MM.1S (cell line): ENCODE results near the gene KCNE3.

ENCODE experiments used
- DNase-seq: peaks from one replicate; pipeline ENCODE4 v3.0.0-alpha.2; 2015
- H2AFZ ChIP-seq: fragments of 300-600 bp; sonication (generic); 2 replicates; pipeline ENCODE4 v1.6.0; 2016; ENCODE audit warnings: antibody characterized with exemption, low read length
- H3F3A ChIP-seq: fragments of 300-600 bp; sonication (generic); 2 replicates; pipeline ENCODE4 v1.6.1; 2016; ENCODE audit warnings: mild to moderate bottlenecking, antibody characterized with exemption, low read length, moderate library complexity, mixed read lengths; ENCODE audit not compliant: insufficient read depth
- H3K27ac ChIP-seq: fragments of 300-600 bp; sonication (generic); 2 replicates; pipeline ENCODE4 v1.5.1; 2016; ENCODE audit warnings: mild to moderate bottlenecking, low read length
- H3K27me3 ChIP-seq: fragments of 300-600 bp; sonication (generic); replicated peaks from 2 replicates; pipeline ENCODE4 v1.6.0; 2016; ENCODE audit warnings: low read length; ENCODE audit not compliant: insufficient read depth
- H3K36me3 ChIP-seq: fragments of 300-600 bp; sonication (generic); replicated peaks from 2 replicates; pipeline ENCODE4 v1.6.1; 2016; ENCODE audit warnings: mild to moderate bottlenecking, low read length, mixed read lengths; ENCODE audit not compliant: insufficient read depth
- H3K4me1 ChIP-seq: fragments of 300-600 bp; sonication (generic); 2 replicates; pipeline ENCODE4 v1.6.1; 2016; ENCODE audit warnings: low read length, mixed read lengths
- H3K4me2 ChIP-seq: fragments of 300-600 bp; sonication (generic); 2 replicates; pipeline ENCODE4 v1.6.0; 2016; ENCODE audit warnings: low read depth, low read length
- H3K4me3 ChIP-seq: fragments of 300-600 bp; sonication (generic); 2 replicates; pipeline ENCODE4 v1.5.1; 2016; ENCODE audit warnings: low read length, mixed read lengths
- H3K79me2 ChIP-seq: fragments of 300-600 bp; sonication (generic); 2 replicates; pipeline ENCODE4 v1.6.1; 2016; ENCODE audit warnings: mixed run types, low read length, mixed read lengths
- H3K9ac ChIP-seq: fragments of 300-600 bp; sonication (generic); 2 replicates; pipeline ENCODE4 v1.6.1; 2016; ENCODE audit warnings: low read length, mixed read lengths
- H3K9me2 ChIP-seq: fragments of 300-600 bp; sonication (generic); replicated peaks from 2 replicates; pipeline ENCODE4 v1.6.1; 2016; ENCODE audit warnings: mild to moderate bottlenecking, low read length, mixed read lengths; ENCODE audit not compliant: insufficient read depth
- H3K9me3 ChIP-seq: fragments of 300-600 bp; sonication (generic); replicated peaks from 2 replicates; pipeline ENCODE4 v1.6.1; 2016; ENCODE audit warnings: mild to moderate bottlenecking, low read length, mixed read lengths; ENCODE audit not compliant: insufficient read depth
- H4K20me1 ChIP-seq: fragments of 300-600 bp; sonication (generic); 2 replicates; pipeline ENCODE4 v1.6.1; 2016; ENCODE audit warnings: mild to moderate bottlenecking, low read length, moderate library complexity, mixed read lengths; ENCODE audit not compliant: insufficient read depth
- EZH2 ChIP-seq: fragments of 300-600 bp; sonication (generic); optimal IDR thresholded peaks from 2 replicates; pipeline ENCODE3; 2017; ENCODE audit warnings: low read depth, mild to moderate bottlenecking, antibody characterized with exemption, low read length, mixed read lengths
- EZH2phosphoT487 ChIP-seq: fragments of 300-600 bp; sonication (generic); IDR thresholded peaks from 2 replicates; pipeline ENCODE4 v1.6.1; 2018; ENCODE audit warnings: antibody characterized with exemption, low read length
- TF ChIP-seq, protein P1 (sequence below): fragments of 300-600 bp; sonication (generic); IDR thresholded peaks from 2 replicates; pipeline ENCODE4 v1.5.1; 2016; ENCODE audit warnings: antibody characterized with exemption, low read length, mixed read lengths

KCNE3 gene

DNA sequence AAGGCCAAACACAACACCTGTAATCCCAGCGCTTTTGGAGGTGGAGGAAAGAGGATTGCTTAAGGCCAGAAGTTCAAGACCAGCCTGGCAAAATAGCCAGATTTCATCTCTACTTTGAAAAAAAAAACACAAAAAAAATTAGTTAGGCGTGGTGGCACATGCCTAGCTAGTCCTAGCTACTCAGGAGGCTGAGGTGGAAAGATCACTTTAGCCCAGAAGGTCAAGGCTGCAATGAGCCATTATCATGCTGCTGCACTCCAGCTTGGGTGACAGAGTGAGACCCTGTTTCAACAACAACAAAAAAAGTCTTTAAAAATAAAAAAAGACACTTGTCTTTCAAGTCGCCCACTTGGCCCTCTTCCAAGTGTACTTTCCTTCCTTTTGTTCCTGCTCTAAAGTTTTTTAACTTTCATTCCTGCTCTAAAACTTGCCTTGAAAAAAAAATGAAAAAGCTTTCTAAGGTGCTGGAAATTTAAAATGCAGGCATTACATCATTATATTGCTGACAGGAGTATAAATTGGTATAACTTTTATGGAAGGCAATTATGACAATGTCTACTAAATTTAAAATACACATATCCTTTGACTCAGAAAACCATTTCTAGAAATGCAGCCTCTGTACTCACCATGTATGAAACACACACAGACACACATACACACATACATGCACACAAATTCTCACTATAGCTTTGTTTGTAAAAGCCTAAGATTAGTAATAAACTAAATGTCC, 13.5 kb upstream of the KCNE3 start:
- no peaks in the 10 kb centered on the region for H3K4me1 ChIP-seq
- H2AFZ ChIP-seq: no peak overlapping the region
- TF ChIP-seq, protein P1, sequence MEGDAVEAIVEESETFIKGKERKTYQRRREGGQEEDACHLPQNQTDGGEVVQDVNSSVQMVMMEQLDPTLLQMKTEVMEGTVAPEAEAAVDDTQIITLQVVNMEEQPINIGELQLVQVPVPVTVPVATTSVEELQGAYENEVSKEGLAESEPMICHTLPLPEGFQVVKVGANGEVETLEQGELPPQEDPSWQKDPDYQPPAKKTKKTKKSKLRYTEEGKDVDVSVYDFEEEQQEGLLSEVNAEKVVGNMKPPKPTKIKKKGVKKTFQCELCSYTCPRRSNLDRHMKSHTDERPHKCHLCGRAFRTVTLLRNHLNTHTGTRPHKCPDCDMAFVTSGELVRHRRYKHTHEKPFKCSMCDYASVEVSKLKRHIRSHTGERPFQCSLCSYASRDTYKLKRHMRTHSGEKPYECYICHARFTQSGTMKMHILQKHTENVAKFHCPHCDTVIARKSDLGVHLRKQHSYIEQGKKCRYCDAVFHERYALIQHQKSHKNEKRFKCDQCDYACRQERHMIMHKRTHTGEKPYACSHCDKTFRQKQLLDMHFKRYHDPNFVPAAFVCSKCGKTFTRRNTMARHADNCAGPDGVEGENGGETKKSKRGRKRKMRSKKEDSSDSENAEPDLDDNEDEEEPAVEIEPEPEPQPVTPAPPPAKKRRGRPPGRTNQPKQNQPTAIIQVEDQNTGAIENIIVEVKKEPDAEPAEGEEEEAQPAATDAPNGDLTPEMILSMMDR: no peak
- TF ChIP-seq EZH2phosphoT487 (no peak), EZH2 (no peak)
- H3K27ac ChIP-seq: no peak overlapping the region
- DNase-seq: no peak
- H3K4me2 ChIP-seq: no peak overlapping the region
- no peaks in the 10 kb centered on the region for H3K27me3 ChIP-seq
- no peak overlapping the region for H3K9ac ChIP-seq
- H3F3A ChIP-seq: no peaks in the 10 kb centered on the region
- H3K9me3 ChIP-seq: no peaks in the 10 kb centered on the region
- no peaks in the 10 kb centered on the region for H4K20me1 ChIP-seq
- H3K9me2 ChIP-seq: no peaks in the 10 kb centered on the region
- H3K79me2 ChIP-seq: no peaks in the 10 kb centered on the region
- no peak overlapping the region for H3K4me3 ChIP-seq
- no peaks in the 10 kb centered on the region for H3K36me3 ChIP-seq

DNA sequence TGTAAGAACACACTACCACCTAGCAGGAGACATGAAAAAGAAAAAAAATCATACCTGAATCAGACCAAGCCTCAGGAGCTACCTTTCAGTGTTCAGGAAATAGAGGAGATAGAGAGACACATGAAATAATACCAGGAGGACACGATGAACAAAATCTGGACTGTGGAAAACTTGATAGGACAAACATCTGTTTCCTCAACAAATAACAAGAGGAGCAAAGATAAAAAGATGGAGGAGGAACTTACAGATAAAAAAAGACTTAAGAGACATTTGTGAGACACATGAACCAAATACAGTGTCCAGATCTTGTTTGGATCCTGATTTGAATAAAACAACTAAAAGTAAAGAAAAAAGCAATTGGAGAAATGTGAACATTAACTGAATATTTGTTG, 12.4 kb upstream of the KCNE3 start:
- no peak for DNase-seq
- Histone ChIP-seq H4K20me1 (no peaks in the 10 kb centered on the region), H3K9ac (no peak overlapping the region), H3K4me3 (no peak overlapping the region), H3K27me3 (no peaks in the 10 kb centered on the region), H3K9me3 (no peaks in the 10 kb centered on the region), H3K27ac (no peak overlapping the region), H3K4me2 (no peak overlapping the region), H3K4me1 (no peaks in the 10 kb centered on the region), H2AFZ (no peak overlapping the region), H3F3A (no peaks in the 10 kb centered on the region), H3K36me3 (no peaks in the 10 kb centered on the region), H3K9me2 (no peaks in the 10 kb centered on the region), H3K79me2 (no peaks in the 10 kb centered on the region)
- TF ChIP-seq EZH2 (no peak), EZH2phosphoT487 (no peak)
- TF ChIP-seq, protein P1: no peak

DNA sequence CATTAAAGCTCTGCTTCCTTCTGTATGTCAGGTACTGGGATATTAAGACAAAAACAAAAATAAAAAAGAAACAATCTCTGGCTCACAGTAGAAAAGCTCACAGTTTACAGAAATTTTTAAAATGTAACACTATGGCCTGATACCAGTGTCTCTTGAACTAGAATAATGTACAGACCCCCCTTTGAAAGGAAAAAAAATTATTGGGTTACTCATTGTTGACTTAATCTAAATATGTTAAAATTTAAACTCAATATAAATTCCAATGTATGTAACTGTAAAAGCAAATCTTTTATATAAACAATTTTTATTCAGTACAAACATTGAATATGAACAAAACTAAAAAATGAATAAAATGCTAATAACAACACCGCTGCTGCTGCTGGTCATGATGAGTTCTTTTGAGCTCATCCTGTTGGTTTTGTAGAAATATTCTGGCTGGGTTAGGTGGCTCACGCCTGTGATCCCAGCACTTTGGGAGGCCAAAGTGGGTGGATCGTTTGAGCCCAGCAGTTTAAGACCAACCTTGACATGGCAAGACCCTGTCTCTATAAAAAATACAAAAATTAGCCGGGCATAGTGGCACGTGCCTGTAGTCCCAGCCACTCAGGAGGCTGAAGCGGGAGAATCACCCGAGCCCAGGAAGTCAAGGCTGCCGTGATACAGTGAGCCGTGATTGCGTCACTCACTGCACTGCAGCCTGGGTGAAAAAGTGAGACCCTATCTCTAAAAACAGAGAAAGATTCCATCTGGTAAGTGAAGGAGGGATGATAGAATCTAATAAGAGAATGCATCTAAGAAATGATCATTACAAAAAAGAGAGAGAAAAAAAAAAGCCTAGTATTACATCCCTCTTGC, 11.8 kb upstream of the KCNE3 start:
- Histone ChIP-seq H4K20me1 (no peaks in the 10 kb centered on the region), H3K79me2 (no peaks in the 10 kb centered on the region), H3K4me2 (no peak overlapping the region), H3K9ac (no peak overlapping the region), H3K9me2 (no peaks in the 10 kb centered on the region), H3K9me3 (no peaks in the 10 kb centered on the region), H3K36me3 (no peaks in the 10 kb centered on the region), H3K27me3 (no peaks in the 10 kb centered on the region), H2AFZ (no peak overlapping the region), H3K4me3 (no peak overlapping the region), H3K27ac (no peak overlapping the region), H3F3A (no peaks in the 10 kb centered on the region), H3K4me1 (no peaks in the 10 kb centered on the region)
- DNase-seq: no peak
- TF ChIP-seq, protein P1: no peak
- no peak for TF ChIP-seq EZH2
- TF ChIP-seq EZH2phosphoT487: no peak
